Measurements from ENCODE around the gene GFOD2. TPM values are rescaled to one million over a fixed set of nuclear protein-coding genes. Genes with fewer than 3 reads are reported as not detected.

Gene GFOD2
- total RNA-seq, 1 donor from 2014 or later, result 18.2 TPM

GRCh38 chr16:67663877-67664222 lies 55.3 kb downstream of the GFOD2 start:
- Histone ChIP-seq H3K27ac (no peak overlapping the region), H3K4me3 (no peak overlapping the region), H3K36me3 (peaks cover 4% of the 10 kb centered on the region), H3K4me1 (peaks cover 29% of the 10 kb centered on the region), H3K9me3 (no peaks in the 10 kb centered on the region), H3K27me3 (no peaks in the 10 kb centered on the region)
- ATAC-seq (no peak), DNase-seq (no peak)
- intact Hi-C loops (cut with DNase I), result loop anchor here (10.0 kb wide), 1 partner anchor 99 kb away; the partner anchor contains the start of gene CTCF
- TF ChIP-seq CTCF (IDR thresholded peaks at IDR 0.05), result no peak

GRCh38 chr16:67663151-67663876 lies 55.8 kb downstream of the GFOD2 start:
- Histone ChIP-seq H3K9me3 (no peaks in the 10 kb centered on the region), H3K36me3 (peaks cover 4% of the 10 kb centered on the region), H3K4me3 (no peak overlapping the region), H3K27me3 (no peaks in the 10 kb centered on the region), H3K27ac (no peak overlapping the region), H3K4me1 (peaks cover 32% of the 10 kb centered on the region)
- ATAC-seq, result no peak
- no peak for TF ChIP-seq CTCF (IDR thresholded peaks at IDR 0.05)
- no peak for DNase-seq
- intact Hi-C loops (cut with DNase I), result loop anchor here (10.0 kb wide), 1 partner anchor 99 kb away; the partner anchor contains the start of gene CTCF

- no peak for ATAC-seq
- intact Hi-C loops (cut with DNase I), result loop anchor here (10.0 kb wide), 1 partner anchor 98 kb away; the partner anchor contains the start of gene CTCF
- DNase-seq, result no peak
- Histone ChIP-seq H3K4me3 (no peak overlapping the region), H3K4me1 (peaks cover 26% of the 10 kb centered on the region), H3K27ac (no peak overlapping the region), H3K36me3 (peaks cover 4% of the 10 kb centered on the region), H3K9me3 (no peaks in the 10 kb centered on the region), H3K27me3 (no peaks in the 10 kb centered on the region)
- TF ChIP-seq CTCF (IDR thresholded peaks at IDR 0.05), result no peak
Measured at GRCh38 chr16:67662653-67663010, 56.5 kb downstream of the GFOD2 start.

GRCh38 chr16:67661886-67662652 lies 57.0 kb downstream of the GFOD2 start:
- H3K4me3 ChIP-seq, result no peak overlapping the region
- DNase-seq (no peak), ATAC-seq (no peak)
- intact Hi-C loops (cut with DNase I), result loop anchor here (10.0 kb wide), 1 partner anchor 97 kb away; the partner anchor contains the start of gene CTCF
- no peak overlapping the region for H3K27ac ChIP-seq
- H3K4me1 ChIP-seq, result peaks cover 21% of the 10 kb centered on the region
- H3K27me3 ChIP-seq, result no peaks in the 10 kb centered on the region
- peaks cover 4% of the 10 kb centered on the region for H3K36me3 ChIP-seq
- no peaks in the 10 kb centered on the region for H3K9me3 ChIP-seq
- no peak for TF ChIP-seq CTCF (IDR thresholded peaks at IDR 0.05)

- H3K27me3 ChIP-seq, result no peaks in the 10 kb centered on the region
- intact Hi-C loops (cut with DNase I), result loop anchor here (10.0 kb wide), 1 partner anchor 96 kb away; the partner anchor contains the start of gene CTCF
- H3K4me1 ChIP-seq, result peaks cover 21% of the 10 kb centered on the region
- peak overlapping the region; percentile 81 for H3K4me3 ChIP-seq
- peak; percentile 0 for ATAC-seq
- DNase-seq, result no peak
- TF ChIP-seq CTCF (IDR thresholded peaks at IDR 0.05), result no peak
- peak overlapping the region; percentile 63 for H3K27ac ChIP-seq
- H3K9me3 ChIP-seq, result no peaks in the 10 kb centered on the region
- peaks cover 4% of the 10 kb centered on the region for H3K36me3 ChIP-seq
Measured at GRCh38 chr16:67661101-67661761, 57.9 kb downstream of the GFOD2 start.
